ENCODE data around the gene DMD. TPM values are rescaled to one million over a fixed set of nuclear protein-coding genes. Genes with fewer than 3 reads are reported as not detected.

Gene DMD
- total RNA-seq, 1 donor from 2014 or later: 61.6 TPM

GRCh38 chrX:31711166-31711565 lies 1500.2 kb downstream of the DMD start:
- no peak for DNase-seq (ENCODE audit: low spot score)

- DNase-seq (ENCODE audit: low spot score): no peak
Measured at GRCh38 chrX:31708116-31708515, 1503.2 kb downstream of the DMD start.

GRCh38 chrX:31706466-31706865 lies 1504.9 kb downstream of the DMD start:
- DNase-seq (ENCODE audit: low spot score): no peak

- DNase-seq (ENCODE audit: low spot score): no peak
Measured at GRCh38 chrX:31705816-31706215, 1505.5 kb downstream of the DMD start.

GRCh38 chrX:31704938-31705337 lies 1506.4 kb downstream of the DMD start:
- DNase-seq (ENCODE audit: low spot score): no peak

GRCh38 chrX:31702222-31702621 lies 1509.1 kb downstream of the DMD start:
- no peak for DNase-seq (ENCODE audit: low spot score)

GRCh38 chrX:31697294-31697916 lies 1513.9 kb downstream of the DMD start:
- no peak for DNase-seq (ENCODE audit: low spot score)

GRCh38 chrX:31679861-31680260 lies 1531.5 kb downstream of the DMD start:
- DNase-seq (ENCODE audit: low spot score): no peak

- DNase-seq (ENCODE audit: low spot score): no peak
Measured at GRCh38 chrX:31670245-31670644, 1541.1 kb downstream of the DMD start.

- no peak for DNase-seq (ENCODE audit: low spot score)
Measured at GRCh38 chrX:31665454-31665853, 1545.9 kb downstream of the DMD start.

- DNase-seq (ENCODE audit: low spot score): no peak
Measured at GRCh38 chrX:31663172-31663571, 1548.2 kb downstream of the DMD start.

- no peak for DNase-seq (ENCODE audit: low spot score)
Measured at GRCh38 chrX:31661280-31661810, 1550.0 kb downstream of the DMD start.

GRCh38 chrX:31658360-31658759 lies 1553.0 kb downstream of the DMD start:
- DNase-seq (ENCODE audit: low spot score): no peak

- no peak for DNase-seq (ENCODE audit: low spot score)
Measured at GRCh38 chrX:31656013-31656412, 1555.3 kb downstream of the DMD start.

GRCh38 chrX:31653422-31653821 lies 1557.9 kb downstream of the DMD start:
- no peak for DNase-seq (ENCODE audit: low spot score)

GRCh38 chrX:31652650-31653049 lies 1558.7 kb downstream of the DMD start:
- DNase-seq (ENCODE audit: low spot score): no peak

GRCh38 chrX:31649201-31649600 lies 1562.1 kb downstream of the DMD start:
- no peak for DNase-seq (ENCODE audit: low spot score)

- DNase-seq (ENCODE audit: low spot score): no peak
Measured at GRCh38 chrX:31633349-31633748, 1578.0 kb downstream of the DMD start.

- no peak for DNase-seq (ENCODE audit: low spot score)
Measured at GRCh38 chrX:31629195-31629594, 1582.2 kb downstream of the DMD start.

- no peak for DNase-seq (ENCODE audit: low spot score)
Measured at GRCh38 chrX:31609130-31609529, 1602.2 kb downstream of the DMD start.

GRCh38 chrX:31608638-31609037 lies 1602.7 kb downstream of the DMD start:
- no peak for DNase-seq (ENCODE audit: low spot score)

GRCh38 chrX:31606771-31607170 lies 1604.6 kb downstream of the DMD start:
- DNase-seq (ENCODE audit: low spot score): no peak

GRCh38 chrX:31604629-31605221 lies 1606.6 kb downstream of the DMD start:
- DNase-seq (ENCODE audit: low spot score): no peak

Measured in ureter (tissue), 1 donor.